HEK293 (cell line): ENCODE measurements around the gene LRAT.

Experiments used
- ZNF747 ChIP-seq: fragments of 450-650 bp; formaldehyde crosslinking; IDR thresholded peaks from 2 replicates; pipeline ENCODE4 v1.5.1; 2016; ENCODE audit warnings: missing biosample characterization, missing genetic modification characterization
- TF ChIP-seq, protein P1 (sequence below): fragments of 450-650 bp; formaldehyde crosslinking; IDR thresholded peaks from 2 replicates; pipeline ENCODE4 v1.5.1; 2016; ENCODE audit warnings: missing biosample characterization, missing genetic modification characterization

DNA sequence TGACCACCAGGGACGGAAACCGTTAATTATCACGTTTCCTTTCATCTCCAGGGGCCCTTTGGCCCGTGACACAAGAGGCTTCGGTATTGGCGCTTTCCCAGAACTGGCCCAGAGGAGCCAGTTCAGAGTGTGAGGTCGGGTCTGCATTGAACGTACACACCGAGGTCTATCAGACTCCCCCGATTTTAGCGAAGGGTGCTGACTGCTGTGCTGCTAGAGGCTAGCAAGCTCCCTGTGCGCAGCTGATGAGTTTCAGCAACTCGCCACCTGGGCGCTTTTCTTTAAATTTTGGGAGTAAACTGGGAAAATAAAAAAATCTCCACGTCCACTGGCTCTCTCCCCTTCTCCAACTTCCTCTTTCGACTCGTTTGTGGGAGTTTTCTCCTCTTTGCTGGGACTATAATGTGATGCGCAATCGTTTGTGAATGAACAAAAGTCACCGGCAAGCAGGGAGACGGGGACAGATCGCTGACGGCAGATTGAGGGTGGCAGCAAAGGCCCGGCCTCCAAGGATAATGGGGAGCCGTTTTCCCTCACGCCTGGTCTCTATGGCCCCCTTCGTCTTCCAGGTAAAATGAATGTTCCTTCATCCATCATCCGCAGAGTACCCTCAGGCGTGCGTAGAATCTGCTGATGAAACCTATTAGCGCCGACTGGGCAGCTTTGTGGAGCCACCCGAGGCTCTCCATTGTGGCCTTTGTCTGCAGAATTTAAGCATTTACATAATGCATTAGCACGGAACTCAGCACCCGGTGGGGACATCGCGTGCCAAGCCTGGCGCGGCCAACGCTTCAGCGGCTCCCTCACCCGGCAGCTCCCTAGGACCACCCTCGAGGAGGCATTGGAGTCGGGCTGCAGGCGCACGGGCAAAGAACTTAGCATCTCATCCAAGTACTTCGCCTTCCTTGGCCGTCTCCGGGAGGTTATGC is 1.6 kb upstream of the LRAT start:
- TF ChIP-seq, protein P1, sequence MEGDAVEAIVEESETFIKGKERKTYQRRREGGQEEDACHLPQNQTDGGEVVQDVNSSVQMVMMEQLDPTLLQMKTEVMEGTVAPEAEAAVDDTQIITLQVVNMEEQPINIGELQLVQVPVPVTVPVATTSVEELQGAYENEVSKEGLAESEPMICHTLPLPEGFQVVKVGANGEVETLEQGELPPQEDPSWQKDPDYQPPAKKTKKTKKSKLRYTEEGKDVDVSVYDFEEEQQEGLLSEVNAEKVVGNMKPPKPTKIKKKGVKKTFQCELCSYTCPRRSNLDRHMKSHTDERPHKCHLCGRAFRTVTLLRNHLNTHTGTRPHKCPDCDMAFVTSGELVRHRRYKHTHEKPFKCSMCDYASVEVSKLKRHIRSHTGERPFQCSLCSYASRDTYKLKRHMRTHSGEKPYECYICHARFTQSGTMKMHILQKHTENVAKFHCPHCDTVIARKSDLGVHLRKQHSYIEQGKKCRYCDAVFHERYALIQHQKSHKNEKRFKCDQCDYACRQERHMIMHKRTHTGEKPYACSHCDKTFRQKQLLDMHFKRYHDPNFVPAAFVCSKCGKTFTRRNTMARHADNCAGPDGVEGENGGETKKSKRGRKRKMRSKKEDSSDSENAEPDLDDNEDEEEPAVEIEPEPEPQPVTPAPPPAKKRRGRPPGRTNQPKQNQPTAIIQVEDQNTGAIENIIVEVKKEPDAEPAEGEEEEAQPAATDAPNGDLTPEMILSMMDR (tag by site-specific recombination): no peak
- TF ChIP-seq ZNF747: no peak
